ENCODE data around the gene NCOA7. TPM values are rescaled to one million over a fixed set of nuclear protein-coding genes. Genes with fewer than 3 reads are reported as not detected.

The NCOA7 gene
- total and polyA plus RNA-seq, 12 donors, result 4.2 to 21.3 (median 10.3) TPM

DNA sequence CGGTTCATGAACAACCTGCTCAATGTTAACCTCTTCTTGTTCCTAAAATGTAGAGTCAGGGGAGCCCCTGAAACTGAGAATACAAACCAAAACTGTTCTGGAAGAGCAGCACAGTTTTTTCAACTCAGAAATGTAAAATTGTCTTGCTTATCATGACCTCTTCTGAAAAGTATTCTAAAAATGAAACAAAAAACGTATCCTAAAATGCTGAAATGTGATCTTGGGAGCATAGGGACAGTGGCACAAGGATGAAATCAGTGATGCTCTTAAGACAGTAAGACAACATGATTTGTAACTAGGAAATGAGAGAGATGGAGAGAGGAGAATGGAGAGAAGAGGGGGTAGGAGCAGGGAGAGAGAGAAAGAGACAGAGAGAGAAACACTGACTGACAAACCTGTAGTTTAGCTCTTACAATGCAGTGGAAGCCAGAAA is 27.5 kb downstream of the NCOA7 start:
- DNase-seq (no peak), ATAC-seq (peak in 1 of 8 donors; percentile 9)
- Histone ChIP-seq H3K27ac (peak overlapping the region in 8 of 10 donors; percentile 13 to 65 (median 32)), H3K4me1 (peaks cover 10 to 85% (median 56%) of the 10 kb centered on the region in 9 donors), H3K9me3 (no peaks in the 10 kb centered on the region), H3K4me3 (peak overlapping the region in 3 of 10 donors; percentile 0 to 8 (median 4)), H3K36me3 (peaks cover 0 to 24% (median 0%) of the 10 kb centered on the region in 9 donors), H3K27me3 (no peaks in the 10 kb centered on the region)
- TF ChIP-seq CTCF (IDR thresholded peaks at IDR 0.05), result no peak
- WGBS, 2 donors, result 44 to 60% methylated on average over 2 of the region's 2 CpGs
- intact Hi-C loops (cut with DNase I), result no loop called here

DNA sequence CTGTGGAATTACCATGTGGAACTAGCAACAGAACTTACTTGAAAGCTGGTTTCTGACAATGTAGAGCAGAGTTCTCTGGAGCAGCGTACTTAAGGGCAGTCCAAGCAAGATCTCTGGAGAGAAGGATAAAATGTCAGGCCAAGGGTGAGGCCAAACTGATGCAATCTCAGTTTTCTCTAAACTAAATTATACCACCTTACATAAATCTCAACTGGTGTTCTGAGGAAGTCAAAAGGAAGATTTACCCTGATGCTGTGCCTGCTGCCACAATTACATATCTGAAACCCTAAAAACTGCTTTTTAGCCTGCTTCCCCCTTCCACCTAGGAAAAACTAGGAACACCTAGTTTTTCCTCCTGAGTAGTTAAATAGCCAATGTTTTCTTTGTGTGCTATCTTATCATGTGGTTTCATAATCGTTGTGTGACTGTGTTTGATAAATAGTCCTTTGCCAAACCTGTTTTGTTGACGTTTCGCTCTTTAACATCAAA is 28.1 kb downstream of the NCOA7 start:
- 39 to 56% methylated on average over 4 of the region's 4 CpGs for WGBS, 2 donors
- Histone ChIP-seq H3K4me1 (peaks cover 10 to 85% (median 56%) of the 10 kb centered on the region in 9 donors), H3K36me3 (peaks cover 0 to 24% (median 0%) of the 10 kb centered on the region in 9 donors), H3K27me3 (no peaks in the 10 kb centered on the region), H3K4me3 (no peak overlapping the region), H3K27ac (peak overlapping the region in 8 of 10 donors; percentile 13 to 65 (median 32)), H3K9me3 (no peaks in the 10 kb centered on the region)
- peak in 7 of 8 donors; percentile 41 to 85 (median 59) for ATAC-seq
- intact Hi-C loops (cut with DNase I), result no loop called here
- TF ChIP-seq CTCF (IDR thresholded peaks at IDR 0.05), result no peak
- no peak for DNase-seq

GRCh38 chr6:125819535-125820326 is 29.0 kb downstream of the NCOA7 start:
- no peak for TF ChIP-seq CTCF (IDR thresholded peaks at IDR 0.05)
- DNase-seq, result no peak
- H3K4me3 ChIP-seq, result no peak overlapping the region
- peaks cover 0 to 24% (median 0%) of the 10 kb centered on the region in 9 donors for H3K36me3 ChIP-seq
- 93 to 95% methylated on average over 4 of the region's 4 CpGs for WGBS, 2 donors
- peak overlapping the region in 3 of 10 donors; percentile 22 to 65 (median 30) for H3K27ac ChIP-seq
- intact Hi-C loops (cut with DNase I), result no loop called here
- no peaks in the 10 kb centered on the region for H3K27me3 ChIP-seq
- no peaks in the 10 kb centered on the region for H3K9me3 ChIP-seq
- peaks cover 5 to 76% (median 50%) of the 10 kb centered on the region in 9 donors for H3K4me1 ChIP-seq
- no peak for ATAC-seq

DNA sequence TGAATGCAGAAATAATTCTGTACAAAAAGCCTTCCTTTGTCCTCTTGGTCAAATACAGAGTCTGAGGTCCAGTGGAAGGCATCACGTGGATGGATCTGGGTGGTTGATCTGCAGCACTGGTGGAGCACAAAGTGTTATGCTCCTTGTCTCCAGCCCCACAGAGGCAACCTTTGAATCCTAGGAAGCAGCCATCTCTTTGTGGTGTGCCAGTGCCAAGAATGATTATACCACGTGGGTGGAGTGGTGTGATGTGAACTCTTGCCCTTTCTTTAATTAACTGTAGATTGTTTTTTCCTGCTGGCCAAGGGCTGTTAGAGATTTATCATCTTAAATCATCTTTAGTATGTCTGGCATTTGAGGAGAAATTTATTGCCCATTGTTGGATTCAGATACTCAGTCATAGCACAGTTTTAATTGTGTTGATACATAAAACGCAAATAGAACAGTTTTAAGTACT is 31.1 kb downstream of the NCOA7 start:
- peak overlapping the region in 2 of 10 donors; percentile 9 to 12 for H3K27ac ChIP-seq
- H3K36me3 ChIP-seq, result peaks cover 0 to 14% (median 0%) of the 10 kb centered on the region in 9 donors
- no peak for TF ChIP-seq CTCF (IDR thresholded peaks at IDR 0.05)
- ATAC-seq (peak; percentile 62 to 81 (median 72)), DNase-seq (no peak)
- 34 to 42% methylated on average over 3 of the region's 3 CpGs for WGBS, 2 donors
- intact Hi-C loops (cut with DNase I), result no loop called here
- no peaks in the 10 kb centered on the region for H3K9me3 ChIP-seq
- H3K4me1 ChIP-seq, result peaks cover 5 to 54% (median 29%) of the 10 kb centered on the region in 9 donors
- H3K27me3 ChIP-seq, result no peaks in the 10 kb centered on the region
- no peak overlapping the region for H3K4me3 ChIP-seq
